SK-N-SH treated with all-trans-retinoic acid at 6 μM for 48 hours (cell line): ENCODE measurements around the gene NMT1.

Source experiments
- ATAC-seq: fragments of 200-7000 bp; cut with Tn5 transposase; 3 replicates; pipeline ENCODE4 v1.9.1; 2020; ENCODE audit warnings: mild to moderate bottlenecking, moderate library complexity
- ARNTL ChIP-seq: fragments of 450-650 bp; formaldehyde crosslinking; IDR thresholded peaks from 2 replicates; pipeline ENCODE4 v1.5.0; 2020; ENCODE audit warnings: low read depth, mild to moderate bottlenecking, moderate library complexity, borderline replicate concordance
- BACH2 ChIP-seq: fragments of 250-450 bp; sonication (Bioruptor Pico); IDR thresholded peaks from 2 replicates; pipeline ENCODE4 v1.9.0; 2021; ENCODE audit warnings: mild to moderate bottlenecking, borderline replicate concordance
- CSDC2 ChIP-seq: fragments of 250-450 bp; sonication (Bioruptor Pico); IDR thresholded peaks from 2 replicates; pipeline ENCODE4 v1.5.0; 2020; ENCODE audit warnings: mild to moderate bottlenecking, moderate library complexity
- ESRRG ChIP-seq: fragments of 250-450 bp; sonication (Bioruptor Pico); IDR thresholded peaks from 2 replicates; pipeline ENCODE4 v1.6.1; 2021; ENCODE audit warnings: mild to moderate bottlenecking
- GLIS3 ChIP-seq: fragments of 250-450 bp; sonication (Bioruptor Pico); IDR thresholded peaks from 2 replicates; pipeline ENCODE4 v1.5.0; 2020; ENCODE audit warnings: mild to moderate bottlenecking, moderate library complexity
- ISL1 ChIP-seq: fragments of 250-450 bp; sonication (Bioruptor Pico); IDR thresholded peaks from 2 replicates; pipeline ENCODE4 v2.1.2; 2022; ENCODE audit warnings: mild to moderate bottlenecking, moderate library complexity
- OSR1 ChIP-seq: fragments of 250-450 bp; sonication (Bioruptor Pico); IDR thresholded peaks from 2 replicates; pipeline ENCODE4 v1.8.0; 2022; ENCODE audit warnings: moderate library complexity, mild to moderate bottlenecking, inconsistent platforms
- PPARA ChIP-seq: fragments of 250-450 bp; sonication (Bioruptor Pico); IDR thresholded peaks from 2 replicates; pipeline ENCODE4 v1.5.0; 2020; ENCODE audit warnings: mild to moderate bottlenecking, borderline replicate concordance
- RARB ChIP-seq: fragments of 250-450 bp; sonication (Bioruptor Pico); IDR thresholded peaks from 2 replicates; pipeline ENCODE4 v1.8.0; 2021; ENCODE audit warnings: mild to moderate bottlenecking, moderate library complexity
- TCF4 ChIP-seq: fragments of 250-450 bp; sonication (Bioruptor Pico); IDR thresholded peaks from 2 replicates; pipeline ENCODE4 v1.8.0; 2021; ENCODE audit warnings: mild to moderate bottlenecking, moderate library complexity, borderline replicate concordance
- TOX ChIP-seq: fragments of 250-450 bp; sonication (Bioruptor Pico); IDR thresholded peaks from 2 replicates; pipeline ENCODE4 v1.8.0; 2021; ENCODE audit warnings: mild to moderate bottlenecking, moderate library complexity, borderline replicate concordance
- ZC3H10 ChIP-seq: fragments of 250-450 bp; sonication (Bioruptor Pico); IDR thresholded peaks from 2 replicates; pipeline ENCODE4 v1.5.1; 2021; ENCODE audit warnings: mild to moderate bottlenecking, moderate library complexity
- ZFP30 ChIP-seq: fragments of 450-650 bp; formaldehyde crosslinking; IDR thresholded peaks from 2 replicates; pipeline ENCODE4 v1.5.0; 2022; ENCODE audit warnings: mild to moderate bottlenecking, moderate library complexity
- ZNF565 ChIP-seq: fragments of 450-650 bp; formaldehyde crosslinking; conservative IDR thresholded peaks from 2 replicates; pipeline ENCODE4 v1.5.0; 2020; ENCODE audit warnings: low read depth, mild to moderate bottlenecking, moderate library complexity
- ZNF70 ChIP-seq: fragments of 450-650 bp; formaldehyde crosslinking; IDR thresholded peaks from 2 replicates; pipeline ENCODE4 v1.5.0; 2020; ENCODE audit warnings: mild to moderate bottlenecking, moderate library complexity
- ZNF8 ChIP-seq: fragments of 450-650 bp; formaldehyde crosslinking; IDR thresholded peaks from 2 replicates; pipeline ENCODE4 v1.5.0; 2020; ENCODE audit warnings: mild to moderate bottlenecking, moderate library complexity
- TF ChIP-seq, protein P1 (sequence below): fragments of 250-450 bp; sonication (Bioruptor Pico); IDR thresholded peaks from 2 replicates; pipeline ENCODE4 v1.5.1; 2021; ENCODE audit warnings: mild to moderate bottlenecking, moderate library complexity
- TF ChIP-seq, protein P2 (sequence below): fragments of 250-450 bp; sonication (Bioruptor Pico); IDR thresholded peaks from 2 replicates; pipeline ENCODE4 v1.8.0; 2020; ENCODE audit warnings: mild to moderate bottlenecking, moderate library complexity, borderline replicate concordance
- TF ChIP-seq, protein P3 (sequence below): fragments of 250-450 bp; sonication (Bioruptor Pico); IDR thresholded peaks from 2 replicates; pipeline ENCODE4 v1.5.1; 2020; ENCODE audit warnings: low read depth, mild to moderate bottlenecking, moderate library complexity
- TF ChIP-seq, protein P4 (sequence below): fragments of 250-450 bp; sonication (Bioruptor Pico); IDR thresholded peaks from 2 replicates; pipeline ENCODE4 v1.8.0; 2021; ENCODE audit warnings: low read depth, mild to moderate bottlenecking, moderate library complexity, borderline replicate concordance

Gene NMT1

DNA sequence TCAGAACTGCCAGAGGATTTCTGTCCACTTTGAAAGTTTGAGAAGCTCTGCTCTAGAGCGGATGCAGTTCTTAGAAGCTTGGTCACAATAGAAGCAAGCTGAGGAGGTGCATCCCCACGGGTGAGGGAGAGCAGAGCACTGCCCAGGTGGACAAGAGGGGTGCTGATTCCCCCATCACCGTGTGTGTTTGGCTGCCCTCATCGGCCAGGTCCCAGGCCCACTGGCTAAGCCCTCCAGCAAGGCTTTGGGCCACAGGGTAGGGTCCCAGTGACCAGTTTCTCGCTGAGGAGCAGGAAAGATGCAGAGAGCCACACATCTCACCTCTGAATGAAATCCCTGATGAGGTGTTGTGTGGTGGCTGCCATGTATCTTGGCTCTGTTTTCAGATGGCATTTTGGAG lies 26.9 kb downstream of the NMT1 start:
- no peak for TF ChIP-seq ESRRG (CRISPR knock-in tag)
- TF ChIP-seq OSR1 = no peak
- TF ChIP-seq ZNF565 (CRISPR knock-in tag) = no peak
- no peak for TF ChIP-seq TOX (CRISPR knock-in tag)
- TF ChIP-seq, protein P1, sequence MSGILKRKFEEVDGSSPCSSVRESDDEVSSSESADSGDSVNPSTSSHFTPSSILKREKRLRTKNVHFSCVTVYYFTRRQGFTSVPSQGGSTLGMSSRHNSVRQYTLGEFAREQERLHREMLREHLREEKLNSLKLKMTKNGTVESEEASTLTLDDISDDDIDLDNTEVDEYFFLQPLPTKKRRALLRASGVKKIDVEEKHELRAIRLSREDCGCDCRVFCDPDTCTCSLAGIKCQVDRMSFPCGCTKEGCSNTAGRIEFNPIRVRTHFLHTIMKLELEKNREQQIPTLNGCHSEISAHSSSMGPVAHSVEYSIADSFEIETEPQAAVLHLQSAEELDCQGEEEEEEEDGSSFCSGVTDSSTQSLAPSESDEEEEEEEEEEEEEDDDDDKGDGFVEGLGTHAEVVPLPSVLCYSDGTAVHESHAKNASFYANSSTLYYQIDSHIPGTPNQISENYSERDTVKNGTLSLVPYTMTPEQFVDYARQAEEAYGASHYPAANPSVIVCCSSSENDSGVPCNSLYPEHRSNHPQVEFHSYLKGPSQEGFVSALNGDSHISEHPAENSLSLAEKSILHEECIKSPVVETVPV (CRISPR knock-in tag) = no peak
- TF ChIP-seq BACH2 = no peak
- TF ChIP-seq, protein P2, sequence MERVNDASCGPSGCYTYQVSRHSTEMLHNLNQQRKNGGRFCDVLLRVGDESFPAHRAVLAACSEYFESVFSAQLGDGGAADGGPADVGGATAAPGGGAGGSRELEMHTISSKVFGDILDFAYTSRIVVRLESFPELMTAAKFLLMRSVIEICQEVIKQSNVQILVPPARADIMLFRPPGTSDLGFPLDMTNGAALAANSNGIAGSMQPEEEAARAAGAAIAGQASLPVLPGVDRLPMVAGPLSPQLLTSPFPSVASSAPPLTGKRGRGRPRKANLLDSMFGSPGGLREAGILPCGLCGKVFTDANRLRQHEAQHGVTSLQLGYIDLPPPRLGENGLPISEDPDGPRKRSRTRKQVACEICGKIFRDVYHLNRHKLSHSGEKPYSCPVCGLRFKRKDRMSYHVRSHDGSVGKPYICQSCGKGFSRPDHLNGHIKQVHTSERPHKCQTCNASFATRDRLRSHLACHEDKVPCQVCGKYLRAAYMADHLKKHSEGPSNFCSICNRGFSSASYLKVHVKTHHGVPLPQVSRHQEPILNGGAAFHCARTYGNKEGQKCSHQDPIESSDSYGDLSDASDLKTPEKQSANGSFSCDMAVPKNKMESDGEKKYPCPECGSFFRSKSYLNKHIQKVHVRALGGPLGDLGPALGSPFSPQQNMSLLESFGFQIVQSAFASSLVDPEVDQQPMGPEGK (CRISPR knock-in tag) = no peak
- TF ChIP-seq CSDC2 = no peak
- TF ChIP-seq ZFP30 = no peak
- TF ChIP-seq RARB = no peak
- TF ChIP-seq, protein P3, sequence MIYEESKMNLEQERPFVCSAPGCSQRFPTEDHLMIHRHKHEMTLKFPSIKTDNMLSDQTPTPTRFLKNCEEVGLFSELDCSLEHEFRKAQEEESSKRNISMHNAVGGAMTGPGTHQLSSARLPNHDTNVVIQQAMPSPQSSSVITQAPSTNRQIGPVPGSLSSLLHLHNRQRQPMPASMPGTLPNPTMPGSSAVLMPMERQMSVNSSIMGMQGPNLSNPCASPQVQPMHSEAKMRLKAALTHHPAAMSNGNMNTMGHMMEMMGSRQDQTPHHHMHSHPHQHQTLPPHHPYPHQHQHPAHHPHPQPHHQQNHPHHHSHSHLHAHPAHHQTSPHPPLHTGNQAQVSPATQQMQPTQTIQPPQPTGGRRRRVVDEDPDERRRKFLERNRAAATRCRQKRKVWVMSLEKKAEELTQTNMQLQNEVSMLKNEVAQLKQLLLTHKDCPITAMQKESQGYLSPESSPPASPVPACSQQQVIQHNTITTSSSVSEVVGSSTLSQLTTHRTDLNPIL (CRISPR knock-in tag) = no peak
- TF ChIP-seq, protein P4, sequence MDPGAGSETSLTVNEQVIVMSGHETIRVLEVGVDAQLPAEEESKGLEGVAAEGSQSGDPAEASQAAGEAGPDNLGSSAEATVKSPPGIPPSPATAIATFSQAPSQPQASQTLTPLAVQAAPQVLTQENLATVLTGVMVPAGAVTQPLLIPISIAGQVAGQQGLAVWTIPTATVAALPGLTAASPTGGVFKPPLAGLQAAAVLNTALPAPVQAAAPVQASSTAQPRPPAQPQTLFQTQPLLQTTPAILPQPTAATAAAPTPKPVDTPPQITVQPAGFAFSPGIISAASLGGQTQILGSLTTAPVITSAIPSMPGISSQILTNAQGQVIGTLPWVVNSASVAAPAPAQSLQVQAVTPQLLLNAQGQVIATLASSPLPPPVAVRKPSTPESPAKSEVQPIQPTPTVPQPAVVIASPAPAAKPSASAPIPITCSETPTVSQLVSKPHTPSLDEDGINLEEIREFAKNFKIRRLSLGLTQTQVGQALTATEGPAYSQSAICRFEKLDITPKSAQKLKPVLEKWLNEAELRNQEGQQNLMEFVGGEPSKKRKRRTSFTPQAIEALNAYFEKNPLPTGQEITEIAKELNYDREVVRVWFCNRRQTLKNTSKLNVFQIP (CRISPR knock-in tag) = no peak
- no peak for TF ChIP-seq ZNF8 (CRISPR knock-in tag)
- no peak for TF ChIP-seq ZNF70 (CRISPR knock-in tag)
- ATAC-seq = no peak

DNA sequence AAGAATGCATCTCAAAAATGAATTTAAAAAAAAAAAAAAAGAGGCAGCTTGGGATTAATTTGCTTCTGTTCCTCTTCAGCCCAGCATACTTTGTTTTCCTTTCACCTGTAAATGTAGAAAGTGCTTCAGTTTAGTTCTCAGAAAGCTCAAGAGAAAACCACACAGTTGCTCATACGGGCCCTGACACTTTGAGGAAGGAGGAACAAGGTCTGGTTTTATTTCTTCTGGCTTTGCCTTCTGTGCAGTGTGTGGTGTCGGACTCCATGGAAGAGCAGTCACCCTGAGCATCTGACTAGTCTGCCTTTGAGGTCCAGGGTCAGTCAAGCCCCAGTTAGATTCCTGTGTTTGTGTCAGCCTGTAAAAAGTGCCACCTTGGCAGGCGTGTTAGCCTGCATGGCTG lies 27.6 kb downstream of the NMT1 start:
- TF ChIP-seq, protein P1 (CRISPR knock-in tag) = no peak
- TF ChIP-seq PPARA (CRISPR knock-in tag) = no peak
- no peak for TF ChIP-seq TOX (CRISPR knock-in tag)
- no peak for TF ChIP-seq OSR1
- no peak for TF ChIP-seq BACH2
- TF ChIP-seq, protein P4 (CRISPR knock-in tag) = no peak
- TF ChIP-seq GLIS3 (CRISPR knock-in tag) = no peak
- no peak for TF ChIP-seq ZC3H10 (CRISPR knock-in tag)
- no peak for ATAC-seq

DNA sequence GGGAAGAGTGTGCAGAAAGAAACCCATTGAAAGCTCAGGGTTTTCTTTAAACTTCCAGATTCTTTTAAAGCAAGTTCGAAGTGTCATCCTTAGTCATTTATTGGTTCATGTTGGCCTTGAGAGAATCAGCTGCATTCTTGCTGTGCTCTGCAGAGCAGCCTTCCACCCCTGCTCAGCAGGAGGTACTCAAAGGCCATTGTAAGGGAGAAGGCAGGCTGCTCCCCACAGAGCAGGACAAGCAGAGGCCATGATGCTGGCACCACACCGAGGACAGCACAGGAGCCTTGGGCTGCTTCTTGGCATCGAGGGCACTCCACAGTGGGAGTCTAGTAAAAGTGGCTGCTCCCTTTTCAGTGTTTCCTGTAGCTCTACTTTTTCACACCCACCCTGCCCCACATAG lies 29.6 kb downstream of the NMT1 start:
- no peak for ATAC-seq
- no peak for TF ChIP-seq ESRRG (CRISPR knock-in tag)

DNA sequence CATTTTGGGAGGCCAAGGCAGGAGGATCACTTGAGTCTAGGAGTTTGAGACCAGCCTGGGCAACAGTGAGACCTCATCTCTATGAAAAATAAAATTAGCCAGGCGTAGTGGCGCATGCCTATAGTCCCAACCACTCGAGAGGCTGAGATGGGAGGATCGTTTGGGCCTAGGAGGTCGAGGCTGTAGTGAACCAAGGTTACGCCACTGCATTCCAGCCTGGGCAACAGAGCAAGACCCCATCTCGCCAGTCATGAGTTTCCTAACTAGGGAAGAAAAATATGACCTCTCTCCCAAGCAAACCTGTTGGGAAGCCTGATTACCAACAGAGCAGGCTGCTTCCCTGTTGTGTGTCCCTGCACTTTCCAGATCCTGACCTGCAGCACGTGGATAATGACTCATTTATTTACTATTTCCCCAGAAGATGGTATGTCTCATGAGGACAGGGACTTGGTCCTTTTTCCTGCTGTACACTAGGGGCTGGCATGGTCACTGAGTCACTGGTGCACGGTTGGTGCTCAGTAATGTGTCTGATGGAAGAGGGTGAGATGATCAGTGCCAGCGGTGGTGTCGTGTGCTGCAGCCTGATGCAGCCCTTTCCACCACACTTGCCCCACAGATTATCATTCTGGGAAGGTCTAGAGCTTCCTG lies 30.8 kb downstream of the NMT1 start:
- no peak for ATAC-seq
- TF ChIP-seq RARB = no peak
- no peak for TF ChIP-seq GLIS3 (CRISPR knock-in tag)
- TF ChIP-seq, protein P4 (CRISPR knock-in tag) = no peak
- TF ChIP-seq ZNF70 (CRISPR knock-in tag) = no peak
- no peak for TF ChIP-seq ZC3H10 (CRISPR knock-in tag)
- TF ChIP-seq ZFP30 = no peak
- TF ChIP-seq ZNF565 (CRISPR knock-in tag) = no peak
- TF ChIP-seq ISL1 (CRISPR knock-in tag) = no peak
- TF ChIP-seq, protein P1 (CRISPR knock-in tag) = no peak
- TF ChIP-seq OSR1 = no peak
- TF ChIP-seq CSDC2 = no peak
- no peak for TF ChIP-seq PPARA (CRISPR knock-in tag)
- no peak for TF ChIP-seq ARNTL (CRISPR knock-in tag)
- no peak for TF ChIP-seq TCF4 (CRISPR knock-in tag)
